Midbrain (tissue), 1 donor: ENCODE measurements around the gene HSF5.
A peak's percentile ranks its signal among the peaks of the same experiment; 100 is the strongest.

Experiments
- DNase-seq: peaks from one replicate; lab custom pipeline; 2025; lab: John Stamatoyannopoulos, UW

The HSF5 gene

GRCh38 chr17:58487589-58488427 lies at the start of gene HSF5:
TSS of gene HSF5 (minus strand) at chr17:58488408. CDS start at chr17:58488274, 134 bp downstream.
- DNase-seq = no peak

GRCh38 chr17:58537266-58537665 lies 49.1 kb upstream of the HSF5 start:
- no peak for DNase-seq

- DNase-seq = no peak
Observed at GRCh38 chr17:58536542-58536941, 48.3 kb upstream of the HSF5 start.

GRCh38 chr17:58535431-58535830 lies 47.2 kb upstream of the HSF5 start:
- no peak for DNase-seq

GRCh38 chr17:58534901-58535421 lies 46.8 kb upstream of the HSF5 start:
- DNase-seq = no peak

GRCh38 chr17:58534331-58534730 lies 46.1 kb upstream of the HSF5 start:
- DNase-seq = no peak

- peak; percentile 65 for DNase-seq
Observed at GRCh38 chr17:58533616-58534188, 45.5 kb upstream of the HSF5 start.

GRCh38 chr17:58532555-58532951 lies 44.3 kb upstream of the HSF5 start:
- no peak for DNase-seq

- DNase-seq = peak; percentile 86
Observed at GRCh38 chr17:58531661-58532554, 43.7 kb upstream of the HSF5 start.

- no peak for DNase-seq
Observed at GRCh38 chr17:58531122-58531521, 42.9 kb upstream of the HSF5 start.

- peak; percentile 27 for DNase-seq
Observed at GRCh38 chr17:58530655-58531054, 42.4 kb upstream of the HSF5 start.

GRCh38 chr17:58529275-58529674 lies 41.1 kb upstream of the HSF5 start:
- peak; percentile 67 for DNase-seq

GRCh38 chr17:58528443-58528842 lies 40.2 kb upstream of the HSF5 start:
- DNase-seq = no peak

- DNase-seq = peak; percentile 89
Observed at GRCh38 chr17:58527949-58528348, 39.7 kb upstream of the HSF5 start.

- DNase-seq = no peak
Observed at GRCh38 chr17:58527306-58527705, 39.1 kb upstream of the HSF5 start.

GRCh38 chr17:58525239-58525638 lies 37.0 kb upstream of the HSF5 start:
- no peak for DNase-seq

GRCh38 chr17:58521680-58522079 lies 33.5 kb upstream of the HSF5 start:
- no peak for DNase-seq

GRCh38 chr17:58520843-58521430 lies 32.7 kb upstream of the HSF5 start:
- peak; percentile 14 for DNase-seq

- DNase-seq = peak; percentile 100
Observed at GRCh38 chr17:58517928-58518609, 29.9 kb upstream of the HSF5 start.

GRCh38 chr17:58517378-58517927 lies 29.2 kb upstream of the HSF5 start:
- no peak for DNase-seq
